Gastroesophageal sphincter (tissue), 3 donors: ENCODE measurements around the gene CPT1B.

Source experiments
- POLR2AphosphoS5 ChIP-seq: sonication (generic); formaldehyde crosslinking; IDR thresholded peaks from one replicate; pipeline ENCODE4 v1.6.1; 2017; ENCODE audit warnings: antibody characterized with exemption
- TF ChIP-seq, protein P1 (sequence below), 4 experiments: fragments of 200-600 bp in 2 of 4; fragments of 450-650 bp in 2 of 4; sonication (generic) in 1 of 4; IDR thresholded peaks; one replicate each; pipeline ENCODE4 v1.5.1; 2017 to 2019; ENCODE audit warnings: antibody characterized with exemption in 4 of 4, mild to moderate bottlenecking in 2 of 4, moderate library complexity in 2 of 4

- TF ChIP-seq, protein P1, sequence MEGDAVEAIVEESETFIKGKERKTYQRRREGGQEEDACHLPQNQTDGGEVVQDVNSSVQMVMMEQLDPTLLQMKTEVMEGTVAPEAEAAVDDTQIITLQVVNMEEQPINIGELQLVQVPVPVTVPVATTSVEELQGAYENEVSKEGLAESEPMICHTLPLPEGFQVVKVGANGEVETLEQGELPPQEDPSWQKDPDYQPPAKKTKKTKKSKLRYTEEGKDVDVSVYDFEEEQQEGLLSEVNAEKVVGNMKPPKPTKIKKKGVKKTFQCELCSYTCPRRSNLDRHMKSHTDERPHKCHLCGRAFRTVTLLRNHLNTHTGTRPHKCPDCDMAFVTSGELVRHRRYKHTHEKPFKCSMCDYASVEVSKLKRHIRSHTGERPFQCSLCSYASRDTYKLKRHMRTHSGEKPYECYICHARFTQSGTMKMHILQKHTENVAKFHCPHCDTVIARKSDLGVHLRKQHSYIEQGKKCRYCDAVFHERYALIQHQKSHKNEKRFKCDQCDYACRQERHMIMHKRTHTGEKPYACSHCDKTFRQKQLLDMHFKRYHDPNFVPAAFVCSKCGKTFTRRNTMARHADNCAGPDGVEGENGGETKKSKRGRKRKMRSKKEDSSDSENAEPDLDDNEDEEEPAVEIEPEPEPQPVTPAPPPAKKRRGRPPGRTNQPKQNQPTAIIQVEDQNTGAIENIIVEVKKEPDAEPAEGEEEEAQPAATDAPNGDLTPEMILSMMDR (IDR thresholded peaks at IDR 0.05): no peak
- no peak for TF ChIP-seq POLR2AphosphoS5
These were observed 7.0 kb upstream of the CPT1B start for GRCh38 chr22:50585238-50585637.
